Keratinocyte (primary cell): ENCODE measurements around the gene ROMO1. TPM values are rescaled to one million over a fixed set of nuclear protein-coding genes. Genes with fewer than 3 reads are reported as not detected.
"Not testable (repeated sequence)": the region's sequence is repeated elsewhere in the genome, so short reads cannot be mapped to it uniquely, and the experiment has no call there.

Experiments used
- DNase-seq: peaks from one replicate; pipeline ENCODE4 v3.0.0-alpha.2; 2011; ENCODE audit warnings: low read depth, missing footprints, low spot score
- FAIRE-seq: peaks from 2 replicates; lab custom pipeline; 2011; peaks lifted over from hg19 to GRCh38; lab: Jason Lieb, UNC
- H2AFZ ChIP-seq: 2 replicates; pipeline ENCODE4 v1.6.0; 2012; ENCODE audit warnings: low read length, control low read depth, inconsistent platforms; ENCODE audit not compliant: control insufficient read depth
- H3K27ac ChIP-seq: 2 replicates; pipeline ENCODE4 v1.5.1; 2011; ENCODE audit warnings: low read length; ENCODE audit not compliant: control insufficient read depth, insufficient read depth
- H3K27me3 ChIP-seq: 3 replicates; pipeline ENCODE4 v1.6.0; 2011; ENCODE audit warnings: low read length; ENCODE audit not compliant: control insufficient read depth, insufficient read depth; ENCODE audit errors: extremely low read depth
- H3K36me3 ChIP-seq, 2 experiments: 2 replicates in 1 of 2; 3 replicates in 1 of 2; pipeline ENCODE4 v1.5.1; 2011; ENCODE audit warnings: low read length in 2 of 2, mild to moderate bottlenecking in 1 of 2; ENCODE audit not compliant: control insufficient read depth in 2 of 2, insufficient read depth in 2 of 2; ENCODE audit errors: extremely low read depth in 1 of 2
- H3K4me1 ChIP-seq: 3 replicates; pipeline ENCODE4 v1.5.1; 2011; ENCODE audit warnings: low read length; ENCODE audit not compliant: control insufficient read depth, insufficient read depth; ENCODE audit errors: extremely low read depth
- H3K4me2 ChIP-seq: 3 replicates; pipeline ENCODE4 v1.6.0; 2011; ENCODE audit warnings: low read depth, low read length; ENCODE audit not compliant: control insufficient read depth, insufficient read depth; ENCODE audit errors: extremely low read depth
- H3K4me3 ChIP-seq, 3 experiments: fragments of 200-600 bp in 1 of 3; sonication (generic) in 1 of 3; 2 replicates in 2 of 3; 3 replicates in 1 of 3; pipeline ENCODE4 v1.5.1; 2011 to 2016; ENCODE audit warnings: low read length in 3 of 3, mild to moderate bottlenecking in 3 of 3, control low read depth in 2 of 3, inconsistent platforms in 1 of 3, low read depth in 1 of 3, mixed read lengths in 1 of 3, mixed run types in 1 of 3, moderate library complexity in 1 of 3; ENCODE audit not compliant: control insufficient read depth in 2 of 3, insufficient read depth in 2 of 3; ENCODE audit errors: extremely low read depth in 1 of 3
- H3K79me2 ChIP-seq: 2 replicates; pipeline ENCODE4 v1.6.0; 2012; ENCODE audit warnings: low read length; ENCODE audit not compliant: control insufficient read depth, insufficient read depth
- H3K9ac ChIP-seq: 3 replicates; pipeline ENCODE4 v1.6.0; 2011; ENCODE audit warnings: low read length; ENCODE audit not compliant: control insufficient read depth, insufficient read depth; ENCODE audit errors: extremely low read depth
- H3K9me1 ChIP-seq: 3 replicates; pipeline ENCODE4 v1.6.0; 2011; ENCODE audit warnings: low read length; ENCODE audit not compliant: control insufficient read depth, insufficient read depth; ENCODE audit errors: extremely low read depth
- H3K9me3 ChIP-seq: 2 replicates; pipeline ENCODE4 v1.5.1; 2012; ENCODE audit warnings: low read depth, low read length; ENCODE audit not compliant: control insufficient read depth
- H4K20me1 ChIP-seq: 3 replicates; pipeline ENCODE4 v1.6.0; 2011; ENCODE audit warnings: low read length; ENCODE audit not compliant: control insufficient read depth, insufficient read depth; ENCODE audit errors: extremely low read depth
- CTCF ChIP-seq, 3 experiments: IDR thresholded peaks in 1 of 3; conservative IDR thresholded peaks in 1 of 3; optimal IDR thresholded peaks in 1 of 3; 2 replicates in 2 of 3; 3 replicates in 1 of 3; pipeline versions ENCODE3 to v1.5.1; 2011; ENCODE audit warnings: low read length in 3 of 3, mild to moderate bottlenecking in 3 of 3, moderate library complexity in 2 of 3, control low read depth in 1 of 3, inconsistent platforms in 1 of 3; ENCODE audit not compliant: insufficient read depth in 2 of 3; ENCODE audit errors: extremely low read depth in 1 of 3
- EZH2 ChIP-seq: IDR thresholded peaks from one replicate; pipeline ENCODE4 v1.6.1; 2012; ENCODE audit warnings: inconsistent platforms, mild to moderate bottlenecking, low read length, moderate library complexity
- dilution Hi-C: fragments of 300-500 bp; cut with MboI; formaldehyde crosslinking; loops from one replicate; pipeline ENCODE4 v1.7.0; 2020; ENCODE audit warnings: low sequenced_read_pairs; ENCODE audit not compliant: extremely low pct_ligation_motif_present
- polyA plus RNA-seq, 5 experiments: library from polyadenylated mRNA; depleted of rRNA in 3 of 5; stranded (reverse) in 3 of 5; stranded (forward) in 1 of 5; unstranded in 1 of 5; fragments of >200 nt; gene quantifications; 1 replicate in 1 of 5; 2 replicates in 3 of 5; 3 replicates in 1 of 5; pipeline versions ENCODE4 v1.2.1 to v1.2.3, GENCODE V29; 2011 to 2012; ENCODE audit warnings: missing spikeins in 2 of 5, low read depth in 1 of 5, low replicate concordance in 1 of 5

Gene ROMO1
- polyA plus RNA-seq, 1 donor (not counting 4 experiments of a cell fraction or from before 2014, with no cell fraction given) = 195 TPM

- Histone ChIP-seq H3K79me2 (peaks cover 67% of the 10 kb centered on the region), H4K20me1 (peaks cover 5% of the 10 kb centered on the region), H3K27me3 (no peaks in the 10 kb centered on the region), H3K4me2 (no peak overlapping the region), H3K4me3 (no peak overlapping the region), H3K9ac (no peak overlapping the region), H2AFZ (no peak overlapping the region), H3K36me3 (peaks cover 32 to 54% of the 10 kb centered on the region in 2 experiments), H3K9me3 (no peaks in the 10 kb centered on the region), H3K27ac (no peak overlapping the region), H3K4me1 (no peaks in the 10 kb centered on the region), H3K9me1 (no peaks in the 10 kb centered on the region)
- TF ChIP-seq CTCF (optimal IDR thresholded peaks at IDR 0.05 in 1 of 3, IDR thresholded peaks at IDR 0.05 in 1 of 3, conservative IDR thresholded peaks at IDR 0.05 in 1 of 3; ENCODE audit: extremely low read depth in 1 of 3, insufficient read depth in 2 of 3, low read length in 3 of 3) = no peak
- DNase-seq (no peak), FAIRE-seq (no peak)
- dilution Hi-C loops = no loop called here
These were observed 12.5 kb downstream of the ROMO1 start for GRCh38 chr20:35711588-35712209.

GRCh38 chr20:35713120-35713519 is 13.9 kb downstream of the ROMO1 start:
- peaks cover 80% of the 10 kb centered on the region for H3K79me2 ChIP-seq
- H3K4me3 ChIP-seq, DNase-seq, H3K27ac ChIP-seq, H3K9ac ChIP-seq, H3K4me1 ChIP-seq, H3K9me3 ChIP-seq, H3K27me3 ChIP-seq, FAIRE-seq, H3K4me2 ChIP-seq, dilution Hi-C loops, H2AFZ ChIP-seq, H3K9me1 ChIP-seq: not testable (repeated sequence)
- peaks cover 37 to 63% of the 10 kb centered on the region in 2 experiments for H3K36me3 ChIP-seq
- peaks cover 13% of the 10 kb centered on the region for H4K20me1 ChIP-seq

- H3K9me3 ChIP-seq = no peaks in the 10 kb centered on the region
- no peak for DNase-seq
- H2AFZ ChIP-seq = no peak overlapping the region
- no peaks in the 10 kb centered on the region for H3K27me3 ChIP-seq
- H3K36me3 ChIP-seq = peaks cover 41 to 54% of the 10 kb centered on the region in 2 experiments
- no peak overlapping the region for H3K27ac ChIP-seq
- dilution Hi-C loops = no loop called here
- no peaks in the 10 kb centered on the region for H3K4me1 ChIP-seq
- H4K20me1 ChIP-seq = peaks cover 21% of the 10 kb centered on the region
- FAIRE-seq = no peak
- H3K9me1 ChIP-seq = no peaks in the 10 kb centered on the region
- TF ChIP-seq CTCF (optimal IDR thresholded peaks at IDR 0.05 in 1 of 3, IDR thresholded peaks at IDR 0.05 in 1 of 3, conservative IDR thresholded peaks at IDR 0.05 in 1 of 3; ENCODE audit: extremely low read depth in 1 of 3, insufficient read depth in 2 of 3, low read length in 3 of 3) (no peak), EZH2 (no peak)
- H3K9ac ChIP-seq = no peak overlapping the region
- H3K79me2 ChIP-seq = peaks cover 83% of the 10 kb centered on the region
- no peak overlapping the region for H3K4me2 ChIP-seq
- H3K4me3 ChIP-seq = no peak overlapping the region
These were observed 14.9 kb downstream of the ROMO1 start for GRCh38 chr20:35714127-35714526.
